Neural cell (in vitro differentiated cells): Measurements from ENCODE around the gene TET1. TPM values are rescaled to one million over a fixed set of nuclear protein-coding genes. Genes with fewer than 3 reads are reported as not detected.
"Not testable (repeated sequence)": the region's sequence is repeated elsewhere in the genome, so short reads cannot be mapped to it uniquely, and the experiment has no call there.

Experiments used
- H2AFZ ChIP-seq: fragments of 200-600, 300-800 bp; sonication (generic), shearing (Covaris generic); 2 replicates; pipeline ENCODE4 v1.6.0; 2014; ENCODE audit warnings: low read depth, mild to moderate bottlenecking, antibody characterized with exemption, low read length, moderate library complexity
- H3F3A ChIP-seq: fragments of 200-600 bp; shearing (Covaris generic); 2 replicates; pipeline ENCODE4 v1.6.1; 2016; ENCODE audit warnings: mild to moderate bottlenecking, moderate library complexity, mixed read lengths, antibody characterized with exemption, low read length; ENCODE audit not compliant: insufficient read depth, poor library complexity, severe bottlenecking
- H3K27ac ChIP-seq: fragments of 200-600, 300-800 bp; sonication (generic), shearing (Covaris generic); 2 replicates; pipeline ENCODE4 v1.5.1; 2014; ENCODE audit warnings: mild to moderate bottlenecking, low read length, moderate library complexity
- H3K27me3 ChIP-seq: fragments of 300-800, 200-600 bp; sonication (generic), shearing (Covaris generic); 2 replicates; pipeline ENCODE4 v1.6.0; 2014; ENCODE audit warnings: mild to moderate bottlenecking, low read depth, low read length, moderate library complexity; ENCODE audit not compliant: insufficient read depth
- H3K36me3 ChIP-seq: fragments of 300-800, 200-600 bp; sonication (generic), shearing (Covaris generic); 2 replicates; pipeline ENCODE4 v1.5.1; 2014; ENCODE audit warnings: mild to moderate bottlenecking, antibody characterized with exemption, low read length, moderate library complexity; ENCODE audit not compliant: insufficient read depth
- H3K4me2 ChIP-seq: fragments of 300-800, 200-600 bp; sonication (generic), shearing (Covaris generic); 2 replicates; pipeline ENCODE4 v1.6.0; 2014; ENCODE audit warnings: mild to moderate bottlenecking, low read length
- H3K4me3 ChIP-seq: fragments of 300-800, 200-600 bp; sonication (generic), shearing (Covaris generic); 2 replicates; pipeline ENCODE4 v1.5.1; 2014; ENCODE audit warnings: mild to moderate bottlenecking, low read length, moderate library complexity
- H3K79me2 ChIP-seq: fragments of 200-600 bp; shearing (Covaris generic); replicated peaks from 2 replicates; pipeline ENCODE4 v1.6.0; 2014; ENCODE audit warnings: mild to moderate bottlenecking, low read length, moderate library complexity; ENCODE audit not compliant: insufficient read depth
- H3K9ac ChIP-seq: fragments of 300-800, 200-600 bp; sonication (generic), shearing (Covaris generic); 2 replicates; pipeline ENCODE4 v1.6.1; 2016; ENCODE audit warnings: mild to moderate bottlenecking, low read length, mixed read lengths
- H3K9me2 ChIP-seq: fragments of 200-600 bp; shearing (Covaris generic); 2 replicates; pipeline ENCODE4 v1.6.1; 2016; ENCODE audit warnings: mild to moderate bottlenecking, low read length, mixed read lengths; ENCODE audit not compliant: insufficient read depth
- H3K9me3 ChIP-seq: fragments of 200-600, 300-800 bp; sonication (generic), shearing (Covaris generic); 2 replicates; pipeline ENCODE4 v1.6.1; 2016; ENCODE audit warnings: mild to moderate bottlenecking, mixed run types, low read length, moderate library complexity, mixed read lengths
- H4K20me1 ChIP-seq: fragments of 200-600 bp; shearing (Covaris generic); 2 replicates; pipeline ENCODE4 v1.6.1; 2016; ENCODE audit warnings: mild to moderate bottlenecking, mixed run types; ENCODE audit not compliant: insufficient read depth
- EP300 ChIP-seq: fragments of 450-650 bp; conservative IDR thresholded peaks from 2 replicates; pipeline ENCODE4 v1.6.1; 2014; ENCODE audit warnings: antibody characterized with exemption, mild to moderate bottlenecking, moderate library complexity; ENCODE audit not compliant: poor library complexity, severe bottlenecking
- EZH2 ChIP-seq: fragments of 200-600, 300-800 bp; shearing (Covaris generic), sonication (generic); IDR thresholded peaks from 2 replicates; pipeline ENCODE4 v1.6.1; 2014; ENCODE audit warnings: antibody characterized with exemption, low read length, borderline replicate concordance, mild to moderate bottlenecking; ENCODE audit not compliant: insufficient read depth, poor library complexity, severe bottlenecking
- MXI1 ChIP-seq: fragments of 450-650 bp; conservative IDR thresholded peaks from 2 replicates; pipeline ENCODE4 v1.6.1; 2014; ENCODE audit warnings: antibody characterized with exemption, mild to moderate bottlenecking; ENCODE audit not compliant: poor library complexity, severe bottlenecking
- POLR2AphosphoS5 ChIP-seq: IDR thresholded peaks from 2 replicates; pipeline ENCODE4 v1.6.1; 2012
- RAD21 ChIP-seq: fragments of 450-650 bp; conservative IDR thresholded peaks from 2 replicates; pipeline ENCODE4 v1.6.1; 2014; ENCODE audit warnings: antibody characterized with exemption, mild to moderate bottlenecking, moderate library complexity
- REST ChIP-seq: IDR thresholded peaks from 2 replicates; pipeline ENCODE4 v1.6.1; 2012; ENCODE audit warnings: borderline replicate concordance
- SMC3 ChIP-seq: fragments of 450-650 bp; conservative IDR thresholded peaks from 2 replicates; pipeline ENCODE4 v1.6.1; 2014; ENCODE audit warnings: antibody characterized with exemption, mild to moderate bottlenecking, moderate library complexity; ENCODE audit not compliant: poor library complexity
- TAF1 ChIP-seq: IDR thresholded peaks from 2 replicates; pipeline ENCODE4 v1.6.1; 2012; ENCODE audit warnings: low read depth
- polyA plus RNA-seq: library from polyadenylated mRNA; depleted of rRNA; stranded (reverse); fragments of >200 nt; gene quantifications from 2 replicates; pipeline ENCODE4 v1.2.3, GENCODE V29; 2014
- small RNA-seq, 3 experiments: library from RNA; depleted of rRNA; stranded (forward); fragments of <200 nt; gene quantifications; one replicate each; pipeline ENCODE3, GENCODE V24; 2012
- TF ChIP-seq, protein P1 (sequence below): fragments of 450-650 bp; IDR thresholded peaks from 2 replicates; pipeline ENCODE4 v1.5.1; 2014; ENCODE audit warnings: antibody characterized with exemption, mild to moderate bottlenecking, moderate library complexity; ENCODE audit not compliant: poor library complexity, severe bottlenecking

TET1 gene
- polyA plus RNA-seq, 1 donor from 2014 or later, result 3.6 TPM

DNA sequence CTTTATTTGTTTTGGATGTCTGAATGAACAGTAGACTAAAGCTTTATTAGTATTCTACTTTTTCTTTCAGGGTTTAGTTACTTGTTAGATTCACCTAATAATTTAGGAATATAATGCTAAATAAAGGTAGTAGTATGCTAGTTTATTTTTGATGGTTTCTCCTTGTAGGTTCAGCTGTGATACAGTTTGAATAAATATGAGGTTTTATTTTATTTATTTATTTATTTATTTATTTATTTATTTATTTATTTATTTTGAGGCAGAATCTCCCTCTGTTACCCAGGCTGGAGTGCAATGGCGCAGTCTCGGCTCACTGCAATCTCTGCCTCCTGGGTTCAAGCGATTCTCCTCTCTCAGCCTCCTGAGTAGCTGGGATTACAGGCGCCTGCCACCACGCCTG, 180.5 kb downstream of the TET1 start:
- not testable (repeated sequence) for H3K9me3 ChIP-seq, H3K9ac ChIP-seq, H3K4me3 ChIP-seq, H3K79me2 ChIP-seq, H3K9me2 ChIP-seq, H2AFZ ChIP-seq, H3K27me3 ChIP-seq, H3F3A ChIP-seq, H3K27ac ChIP-seq, H3K4me2 ChIP-seq, H4K20me1 ChIP-seq
- peaks cover 15% of the 10 kb centered on the region for H3K36me3 ChIP-seq

- TF ChIP-seq SMC3, result no peak
- TF ChIP-seq POLR2AphosphoS5, result no peak
- no peak for TF ChIP-seq TAF1
- TF ChIP-seq MXI1, result no peak
- TF ChIP-seq, protein P1, sequence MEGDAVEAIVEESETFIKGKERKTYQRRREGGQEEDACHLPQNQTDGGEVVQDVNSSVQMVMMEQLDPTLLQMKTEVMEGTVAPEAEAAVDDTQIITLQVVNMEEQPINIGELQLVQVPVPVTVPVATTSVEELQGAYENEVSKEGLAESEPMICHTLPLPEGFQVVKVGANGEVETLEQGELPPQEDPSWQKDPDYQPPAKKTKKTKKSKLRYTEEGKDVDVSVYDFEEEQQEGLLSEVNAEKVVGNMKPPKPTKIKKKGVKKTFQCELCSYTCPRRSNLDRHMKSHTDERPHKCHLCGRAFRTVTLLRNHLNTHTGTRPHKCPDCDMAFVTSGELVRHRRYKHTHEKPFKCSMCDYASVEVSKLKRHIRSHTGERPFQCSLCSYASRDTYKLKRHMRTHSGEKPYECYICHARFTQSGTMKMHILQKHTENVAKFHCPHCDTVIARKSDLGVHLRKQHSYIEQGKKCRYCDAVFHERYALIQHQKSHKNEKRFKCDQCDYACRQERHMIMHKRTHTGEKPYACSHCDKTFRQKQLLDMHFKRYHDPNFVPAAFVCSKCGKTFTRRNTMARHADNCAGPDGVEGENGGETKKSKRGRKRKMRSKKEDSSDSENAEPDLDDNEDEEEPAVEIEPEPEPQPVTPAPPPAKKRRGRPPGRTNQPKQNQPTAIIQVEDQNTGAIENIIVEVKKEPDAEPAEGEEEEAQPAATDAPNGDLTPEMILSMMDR, result no peak
- no peak for TF ChIP-seq EZH2
- TF ChIP-seq RAD21, result no peak
- no peak for TF ChIP-seq EP300
- no peak for TF ChIP-seq REST
- H3K36me3 ChIP-seq, result peaks cover 10% of the 10 kb centered on the region
Measured at GRCh38 chr10:68742397-68742796, 182.3 kb downstream of the TET1 start.

More at GRCh38 chr10:68742397-68742796, 182.3 kb downstream of the TET1 start:
- H3K79me2 ChIP-seq, result no peaks in the 10 kb centered on the region
- H3K27me3 ChIP-seq, result no peaks in the 10 kb centered on the region
- no peaks in the 10 kb centered on the region for H3F3A ChIP-seq
- H2AFZ ChIP-seq, result no peak overlapping the region
- H3K27ac ChIP-seq, result no peak overlapping the region
- no peak overlapping the region for H3K4me2 ChIP-seq
- H3K9me2 ChIP-seq, result no peaks in the 10 kb centered on the region
- H3K9me3 ChIP-seq, result no peaks in the 10 kb centered on the region
- no peaks in the 10 kb centered on the region for H4K20me1 ChIP-seq
- H3K9ac ChIP-seq, result no peak overlapping the region
- no peak overlapping the region for H3K4me3 ChIP-seq

Small RNAs within 50 kb of the gene (small RNA-seq; reads per million reads assigned to genes)
- 0 to 1.2 (median 0) reads per million in 3 experiments for gene RF00019

Other genes with a start within 250 kb of the TET1 start
- gene HNRNPH3, start 228.3 kb upstream of the TET1 start, polyA plus RNA-seq, result 66.0 and 74.2 TPM in 2 replicates
- gene PBLD, start 227.4 kb upstream of the TET1 start, polyA plus RNA-seq, result 6.4 and 6.7 TPM in 2 replicates
- gene RUFY2, start 153.1 kb upstream of the TET1 start, polyA plus RNA-seq, result 154 and 168 TPM in 2 replicates
- gene DNA2, start 88.4 kb upstream of the TET1 start, polyA plus RNA-seq, result 14.0 and 15.2 TPM in 2 replicates
- gene SLC25A16, start 32.8 kb upstream of the TET1 start, polyA plus RNA-seq, result 9.9 and 10.1 TPM in 2 replicates
- 51.4 and 58.1 TPM in 2 replicates for gene CCAR1, start 160.9 kb downstream of the TET1 start, polyA plus RNA-seq